ENCODE measurements around the gene GJB3. TPM values are rescaled to one million over a fixed set of nuclear protein-coding genes. Genes with fewer than 3 reads are reported as not detected.
"Not testable (repeated sequence)": the region's sequence is repeated elsewhere in the genome, so short reads cannot be mapped to it uniquely, and the experiment has no call there.

GJB3 gene
- total RNA-seq, 4 donors from 2014 or later, result 1.0 to 4.7 TPM; not detected in 2

GRCh38 chr1:34800214-34800613 is 19.2 kb downstream of the GJB3 start:
- DNase-seq, result no peak
- TF ChIP-seq, protein P1, sequence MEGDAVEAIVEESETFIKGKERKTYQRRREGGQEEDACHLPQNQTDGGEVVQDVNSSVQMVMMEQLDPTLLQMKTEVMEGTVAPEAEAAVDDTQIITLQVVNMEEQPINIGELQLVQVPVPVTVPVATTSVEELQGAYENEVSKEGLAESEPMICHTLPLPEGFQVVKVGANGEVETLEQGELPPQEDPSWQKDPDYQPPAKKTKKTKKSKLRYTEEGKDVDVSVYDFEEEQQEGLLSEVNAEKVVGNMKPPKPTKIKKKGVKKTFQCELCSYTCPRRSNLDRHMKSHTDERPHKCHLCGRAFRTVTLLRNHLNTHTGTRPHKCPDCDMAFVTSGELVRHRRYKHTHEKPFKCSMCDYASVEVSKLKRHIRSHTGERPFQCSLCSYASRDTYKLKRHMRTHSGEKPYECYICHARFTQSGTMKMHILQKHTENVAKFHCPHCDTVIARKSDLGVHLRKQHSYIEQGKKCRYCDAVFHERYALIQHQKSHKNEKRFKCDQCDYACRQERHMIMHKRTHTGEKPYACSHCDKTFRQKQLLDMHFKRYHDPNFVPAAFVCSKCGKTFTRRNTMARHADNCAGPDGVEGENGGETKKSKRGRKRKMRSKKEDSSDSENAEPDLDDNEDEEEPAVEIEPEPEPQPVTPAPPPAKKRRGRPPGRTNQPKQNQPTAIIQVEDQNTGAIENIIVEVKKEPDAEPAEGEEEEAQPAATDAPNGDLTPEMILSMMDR (IDR thresholded peaks at IDR 0.05), result no peak
- no peak for TF ChIP-seq POLR2A (IDR thresholded peaks at IDR 0.05)
- Histone ChIP-seq H3K4me3 (no peak overlapping the region), H3K27me3 (no peaks in the 10 kb centered on the region), H3K27ac (peak overlapping the region in 1 of 2 donors; percentile 41), H3K4me1 (no peaks in the 10 kb centered on the region), H3K36me3 (no peaks in the 10 kb centered on the region), H3K9me3 (no peaks in the 10 kb centered on the region)
- intact Hi-C loops (cut with DNase I; ENCODE audit: low total_unique reads), result no loop called here

DNA sequence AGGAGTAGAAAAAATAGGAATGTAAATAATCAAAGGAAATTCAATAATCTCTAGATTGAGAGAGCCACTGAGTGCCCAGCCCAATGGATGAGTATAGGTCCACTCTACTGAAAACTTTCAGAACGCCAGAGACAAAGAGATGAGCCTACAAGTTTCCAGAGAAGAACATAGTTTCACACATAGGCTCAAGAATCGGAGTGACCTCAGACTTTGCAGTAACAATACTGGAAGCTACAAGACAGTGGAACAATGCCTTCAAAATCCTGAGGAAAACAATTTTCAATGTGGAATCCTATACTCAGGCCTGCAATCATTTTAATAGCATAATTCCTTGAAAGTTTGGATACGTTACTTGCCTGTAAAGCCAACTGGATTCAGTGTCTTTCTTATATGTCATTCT is 22.8 kb downstream of the GJB3 start:
- DNase-seq, result no peak
- Histone ChIP-seq H3K27ac (no peak overlapping the region), H3K4me1 (no peaks in the 10 kb centered on the region), H3K4me3 (no peak overlapping the region), H3K27me3 (no peaks in the 10 kb centered on the region), H3K9me3 (no peaks in the 10 kb centered on the region), H3K36me3 (no peaks in the 10 kb centered on the region)
- no peak for TF ChIP-seq POLR2A (IDR thresholded peaks at IDR 0.05)
- TF ChIP-seq, protein P1 (IDR thresholded peaks at IDR 0.05), result no peak
- intact Hi-C loops (cut with DNase I; ENCODE audit: low total_unique reads), result no loop called here

DNA sequence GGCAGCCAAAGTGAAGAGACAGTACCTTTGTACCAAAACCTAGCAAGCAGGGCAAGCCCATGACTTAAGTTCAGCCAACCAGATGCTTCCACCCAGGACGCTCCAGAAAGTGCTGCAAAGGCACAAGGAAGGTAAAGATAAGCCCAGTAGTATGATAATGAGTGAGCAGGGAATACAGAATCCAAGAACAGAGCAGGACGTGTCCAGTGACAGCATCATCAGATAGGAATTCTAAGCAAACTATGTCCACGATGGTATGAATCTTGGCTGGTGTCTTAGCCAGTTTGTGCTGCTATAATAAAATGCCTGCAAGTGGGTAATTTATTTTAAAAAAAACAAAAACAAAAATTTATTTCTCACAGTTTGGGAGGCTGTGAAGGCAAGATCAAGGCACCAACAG is 25.4 kb downstream of the GJB3 start:
- no peak for DNase-seq
- no peak for TF ChIP-seq POLR2A (IDR thresholded peaks at IDR 0.05)
- no peaks in the 10 kb centered on the region for H3K4me1 ChIP-seq
- no peaks in the 10 kb centered on the region for H3K36me3 ChIP-seq
- H3K9me3 ChIP-seq, result no peaks in the 10 kb centered on the region
- H3K4me3 ChIP-seq, result no peak overlapping the region
- no peaks in the 10 kb centered on the region for H3K27me3 ChIP-seq
- no peak overlapping the region for H3K27ac ChIP-seq
- intact Hi-C loops (cut with DNase I; ENCODE audit: low total_unique reads), result no loop called here

DNA sequence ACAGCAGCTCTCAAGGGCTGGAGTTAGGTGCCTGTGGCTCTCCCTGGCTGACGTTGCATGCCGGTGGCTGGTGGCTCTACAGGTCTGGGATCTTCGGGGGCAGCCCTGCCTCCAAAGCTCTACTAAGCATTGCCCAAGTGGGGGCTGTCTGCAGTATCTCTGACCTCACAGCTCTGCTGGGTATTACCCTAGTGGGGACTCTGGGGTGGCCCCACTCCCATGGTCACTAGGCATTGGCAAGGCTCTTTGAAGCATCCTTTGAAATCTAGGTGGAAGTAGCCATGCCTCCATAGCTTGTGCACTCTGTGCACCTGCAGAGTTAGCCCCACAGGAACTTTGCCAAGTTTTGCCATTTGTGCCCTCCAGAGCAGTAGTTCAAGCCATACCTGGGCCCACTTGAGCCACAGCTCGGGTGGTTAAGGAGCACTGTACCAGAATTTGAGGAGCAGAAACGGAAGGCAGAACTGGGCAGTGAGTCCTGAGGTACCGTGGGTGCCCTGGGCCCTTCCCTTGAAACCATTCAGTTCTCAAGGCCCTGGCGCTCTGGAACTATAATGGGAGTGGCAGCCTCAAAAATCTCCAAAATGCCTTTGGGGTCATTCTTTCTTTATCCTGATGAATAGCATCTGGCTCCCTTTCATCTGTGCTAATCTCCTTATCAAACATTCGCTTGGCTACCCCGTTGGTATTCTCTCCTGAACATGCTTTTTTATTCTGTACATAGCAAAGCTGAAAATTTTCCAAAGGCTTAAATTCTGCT is 27.2 kb downstream of the GJB3 start:
- no peak for DNase-seq
- Histone ChIP-seq H3K27me3 (no peaks in the 10 kb centered on the region), H3K4me1 (no peaks in the 10 kb centered on the region), H3K4me3 (no peak overlapping the region), H3K36me3 (no peaks in the 10 kb centered on the region), H3K27ac (no peak overlapping the region), H3K9me3 (no peaks in the 10 kb centered on the region)
- intact Hi-C loops (cut with DNase I; ENCODE audit: low total_unique reads), result no loop called here
- no peak for TF ChIP-seq POLR2A (IDR thresholded peaks at IDR 0.05)
- TF ChIP-seq, protein P1 (IDR thresholded peaks at IDR 0.05), result no peak

DNA sequence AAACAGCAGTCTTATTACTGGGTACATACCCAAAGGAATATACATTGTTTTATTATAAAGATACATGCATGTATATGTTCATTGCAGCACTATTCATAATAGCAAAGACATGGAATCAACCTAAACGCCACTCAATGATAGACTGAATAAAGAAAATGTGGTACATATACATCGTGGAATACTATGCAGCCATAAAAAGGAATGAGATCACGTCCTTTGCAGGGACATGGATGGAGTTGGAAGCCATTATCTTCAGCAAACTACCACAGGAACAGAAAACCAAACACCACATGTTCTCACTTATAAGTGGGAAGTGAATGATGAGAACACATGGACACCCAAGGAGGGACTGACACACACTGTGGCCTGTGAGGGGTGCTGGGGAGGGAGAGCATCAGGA is 29.8 kb downstream of the GJB3 start:
- H3K36me3 ChIP-seq; DNase-seq; H3K4me1 ChIP-seq; H3K4me3 ChIP-seq; intact Hi-C loops (cut with DNase I; ENCODE audit: low total_unique reads); H3K9me3 ChIP-seq; H3K27ac ChIP-seq; H3K27me3 ChIP-seq: not testable (repeated sequence)

DNA sequence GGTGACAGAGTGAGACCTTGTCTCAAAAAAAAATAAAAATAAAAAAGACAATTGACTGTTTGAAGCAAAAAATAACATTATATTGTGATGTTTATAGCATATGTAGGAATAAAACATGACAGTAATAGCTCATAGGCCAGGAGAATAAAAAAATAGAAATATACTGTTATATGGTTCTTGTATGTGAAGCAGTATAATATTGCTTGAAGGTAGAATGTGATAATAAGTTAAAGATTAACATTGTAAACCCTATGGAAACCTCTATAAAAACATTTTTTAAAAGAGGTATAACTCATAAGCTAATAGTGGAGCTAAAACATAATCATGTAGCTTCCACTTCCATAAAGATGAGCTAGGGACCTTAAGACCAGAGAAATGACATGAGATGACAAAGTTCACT is 35.3 kb downstream of the GJB3 start:
- H3K27me3 ChIP-seq, result no peaks in the 10 kb centered on the region
- no peak overlapping the region for H3K27ac ChIP-seq
- no peak for DNase-seq
- intact Hi-C loops (cut with DNase I; ENCODE audit: low total_unique reads), result no loop called here
- H3K36me3 ChIP-seq, result no peaks in the 10 kb centered on the region
- H3K9me3 ChIP-seq, result no peaks in the 10 kb centered on the region
- H3K4me1 ChIP-seq, result no peaks in the 10 kb centered on the region
- TF ChIP-seq, protein P1 (IDR thresholded peaks at IDR 0.05), result no peak
- no peak for TF ChIP-seq POLR2A (IDR thresholded peaks at IDR 0.05)
- H3K4me3 ChIP-seq, result no peak overlapping the region
